ELR (cell line): Measurements from ENCODE around the gene S100A13.

Experiments used
- DNase-seq: peaks from one replicate; pipeline ENCODE4 v3.0.0-alpha.2; 2015; ENCODE audit warnings: low read depth

S100A13 gene

GRCh38 chr1:153626477-153626903 lies 815 bp downstream of the S100A13 start:
- no peak for DNase-seq

- DNase-seq = no peak
Observed at GRCh38 chr1:153624965-153625611, 2.2 kb downstream of the S100A13 start.

- no peak for DNase-seq
Observed at GRCh38 chr1:153623101-153623500, 4.2 kb downstream of the S100A13 start.

DNA sequence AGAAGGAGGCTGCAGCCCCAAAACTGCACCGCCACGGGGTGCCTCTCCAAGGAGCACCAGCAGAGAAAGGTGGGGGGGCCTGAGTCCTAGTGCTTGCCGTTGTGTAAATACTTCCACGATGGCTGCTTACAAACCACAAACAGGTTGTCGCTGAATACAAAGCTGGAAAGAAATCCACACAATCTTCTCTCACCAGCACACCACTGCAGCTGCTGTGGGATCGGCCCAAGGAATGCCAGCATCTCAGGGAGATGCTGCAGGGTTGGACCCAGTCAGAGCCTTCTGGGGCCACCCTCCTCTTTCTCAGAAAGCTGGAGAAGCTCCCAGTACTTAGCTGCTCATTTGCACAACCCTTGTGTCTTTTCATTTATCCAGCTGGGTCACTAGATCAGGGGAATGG lies 8.1 kb downstream of the S100A13 start:
- no peak for DNase-seq

DNA sequence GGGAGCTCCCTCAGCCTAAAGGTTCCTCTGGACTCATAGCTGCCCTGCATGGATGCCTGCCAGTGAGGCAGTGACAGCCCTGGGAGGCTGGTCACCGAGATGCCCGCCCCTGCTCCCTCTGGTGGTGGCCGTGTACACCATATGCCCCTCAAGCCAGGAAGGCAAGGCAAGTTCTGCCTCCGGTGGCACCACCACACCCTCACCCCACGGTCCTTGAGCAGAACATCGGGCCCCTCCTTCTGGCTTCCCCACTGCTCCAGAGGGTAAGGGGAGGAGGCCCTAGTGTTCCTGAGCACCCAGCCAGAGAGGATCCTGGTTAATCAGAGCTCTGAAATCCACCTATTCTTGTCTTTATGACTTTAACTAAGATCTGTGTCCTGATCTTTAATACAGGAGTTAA lies 9.6 kb downstream of the S100A13 start:
- peak; percentile 89 for DNase-seq

- DNase-seq = no peak
Observed at GRCh38 chr1:153616917-153617311, 10.4 kb downstream of the S100A13 start.

DNA sequence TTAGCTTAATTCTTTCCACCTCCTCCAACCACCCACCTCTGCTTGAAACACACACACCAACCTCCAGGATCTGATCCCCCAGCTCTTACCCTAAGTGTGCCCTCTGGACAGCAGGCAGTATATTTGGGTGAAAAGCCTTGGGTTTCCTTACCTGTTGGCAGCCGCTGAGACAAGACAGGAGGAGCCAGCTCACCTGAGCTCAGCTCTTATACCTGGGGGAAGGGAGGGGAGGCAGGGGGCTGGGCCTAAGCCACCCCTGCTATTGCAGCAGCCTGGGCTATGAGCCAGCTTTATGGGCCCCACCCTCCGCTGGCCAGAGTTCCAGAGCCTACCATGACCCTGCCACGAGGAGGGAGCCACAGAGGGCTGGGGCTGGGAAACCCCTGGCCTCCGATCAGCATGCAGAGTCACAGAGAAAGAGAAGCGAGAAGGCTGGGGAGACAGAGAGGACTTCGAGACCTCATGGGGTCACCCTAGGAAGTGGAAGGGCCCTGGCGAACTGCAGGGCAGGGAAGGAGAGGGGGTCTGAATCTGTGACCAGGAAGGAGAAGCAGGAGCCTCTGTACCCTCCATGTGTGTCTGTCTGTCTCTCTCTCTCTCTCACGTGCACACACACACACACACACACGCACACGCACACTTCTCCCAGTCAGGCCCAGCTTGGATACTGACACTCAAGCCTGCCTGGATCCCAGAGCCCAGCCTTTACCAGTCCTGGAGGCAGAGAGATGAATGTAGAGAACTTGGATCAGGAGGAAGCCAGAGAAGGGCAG lies 11.0 kb downstream of the S100A13 start, which contains the start of gene S100A14:
Gene S100A14 (minus strand): TSS at position 182 of the 773 bp plus-strand sequence. CDS start 467 bp downstream, outside the sequence.
- DNase-seq = no peak

DNA sequence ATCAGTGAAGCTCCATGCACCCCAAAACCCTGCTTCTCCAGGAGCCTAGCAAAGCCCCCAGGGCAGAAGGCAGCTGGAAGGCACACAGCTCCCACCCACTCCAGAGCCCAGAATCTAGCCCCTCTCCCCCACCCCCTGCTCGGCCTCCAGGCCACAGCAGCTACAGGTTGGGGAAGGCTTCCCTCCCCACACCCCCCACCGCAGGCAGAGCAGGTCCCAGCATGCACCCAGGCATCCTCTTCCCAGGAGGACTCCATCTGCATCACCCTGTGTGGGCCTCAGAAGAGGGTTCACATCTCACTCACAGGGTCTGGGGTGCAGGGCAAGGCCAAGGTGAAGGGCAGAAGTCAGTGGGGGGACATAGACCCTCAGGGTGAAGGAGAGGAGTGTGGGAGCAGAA lies 11.9 kb downstream of the S100A13 start:
- DNase-seq = no peak

DNA sequence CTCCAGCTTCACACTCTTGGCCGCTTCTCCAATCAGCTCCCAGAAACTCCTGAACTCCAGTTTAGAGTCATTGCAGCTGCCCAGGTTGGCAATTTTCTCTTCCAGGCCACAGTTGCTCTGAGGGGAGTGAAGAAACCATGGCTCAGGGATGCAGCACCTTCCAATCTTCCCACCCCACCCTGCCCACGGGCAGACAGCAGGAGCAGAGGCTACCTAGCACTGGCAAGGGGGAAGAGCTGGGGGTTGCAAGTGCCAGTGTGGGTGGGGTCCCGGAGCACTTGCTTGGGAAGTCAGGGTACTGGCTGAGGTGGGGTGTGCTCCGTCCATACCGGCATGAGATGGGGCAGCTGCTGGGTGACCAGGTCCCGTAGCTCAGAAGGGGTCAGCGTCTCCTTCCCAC lies 12.4 kb downstream of the S100A13 start:
- DNase-seq = no peak

DNA sequence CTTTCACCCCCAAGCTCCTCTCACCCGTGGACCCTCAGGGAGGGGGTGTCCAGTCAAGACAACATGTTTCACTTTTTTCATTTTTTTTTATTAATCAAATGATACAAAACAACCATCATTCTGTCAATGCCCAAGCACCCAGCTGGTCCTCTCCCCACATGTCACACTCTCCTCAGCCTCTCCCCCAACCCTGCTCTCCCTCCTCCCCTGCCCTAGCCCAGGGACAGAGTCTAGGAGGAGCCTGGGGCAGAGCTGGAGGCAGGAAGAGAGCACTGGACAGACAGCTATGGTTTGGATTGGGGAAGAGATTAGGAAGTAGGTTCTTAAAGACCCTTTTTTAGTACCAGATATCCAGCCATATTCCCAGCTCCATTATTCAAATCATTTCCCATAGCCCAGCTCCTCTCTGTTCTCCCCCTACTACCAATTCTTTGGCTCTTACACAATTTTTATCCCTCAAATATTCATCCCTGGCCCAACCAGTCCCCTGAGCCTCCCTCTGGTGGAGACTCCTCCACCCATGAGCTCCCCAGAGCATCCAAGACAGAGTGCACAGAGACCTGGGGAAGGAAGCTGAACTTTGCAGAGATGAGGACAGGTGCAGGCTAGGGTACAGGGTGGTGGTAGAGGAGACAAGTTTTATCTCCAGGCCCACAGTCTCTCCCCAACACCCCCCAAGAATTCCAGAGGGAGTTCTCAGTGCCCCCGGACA lies 13.0 kb downstream of the S100A13 start:
- no peak for DNase-seq

- no peak for DNase-seq
Observed at GRCh38 chr1:153613406-153613805, 13.9 kb downstream of the S100A13 start.

DNA sequence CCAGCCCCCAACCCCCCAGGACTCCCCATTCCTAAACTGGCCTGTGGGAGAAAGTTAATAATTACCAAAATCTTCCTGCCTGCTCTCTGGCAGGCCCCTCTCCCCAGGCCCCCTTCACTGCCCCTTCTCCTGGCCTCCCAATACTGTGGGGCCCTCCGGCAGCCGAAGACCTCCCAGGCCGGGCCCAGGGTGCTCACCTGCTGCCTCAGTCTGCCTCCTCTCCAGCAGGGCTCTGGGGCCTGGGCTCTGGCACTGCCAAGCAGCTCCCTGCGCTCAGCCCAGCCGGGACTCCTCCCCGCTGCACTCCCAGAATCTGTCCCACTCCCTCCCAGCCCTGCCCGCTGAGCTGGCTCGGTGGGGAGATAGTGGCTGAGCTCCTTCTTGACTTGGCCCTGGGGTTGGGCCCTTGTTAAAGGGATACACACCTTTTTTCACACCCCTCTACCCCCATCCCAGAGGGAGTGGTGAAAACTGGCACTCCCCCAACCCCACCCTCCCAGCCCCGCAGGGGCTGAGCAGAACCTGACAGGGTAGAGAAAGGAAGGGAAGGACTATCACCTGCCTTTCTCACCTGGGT lies 14.5 kb downstream of the S100A13 start, which contains the start of gene S100A16:
Gene S100A16 (minus strand): TSS at position 383 of the 577 bp plus-strand sequence. CDS start 4,986 bp downstream, outside the sequence.
- DNase-seq = peak; percentile 77

DNA sequence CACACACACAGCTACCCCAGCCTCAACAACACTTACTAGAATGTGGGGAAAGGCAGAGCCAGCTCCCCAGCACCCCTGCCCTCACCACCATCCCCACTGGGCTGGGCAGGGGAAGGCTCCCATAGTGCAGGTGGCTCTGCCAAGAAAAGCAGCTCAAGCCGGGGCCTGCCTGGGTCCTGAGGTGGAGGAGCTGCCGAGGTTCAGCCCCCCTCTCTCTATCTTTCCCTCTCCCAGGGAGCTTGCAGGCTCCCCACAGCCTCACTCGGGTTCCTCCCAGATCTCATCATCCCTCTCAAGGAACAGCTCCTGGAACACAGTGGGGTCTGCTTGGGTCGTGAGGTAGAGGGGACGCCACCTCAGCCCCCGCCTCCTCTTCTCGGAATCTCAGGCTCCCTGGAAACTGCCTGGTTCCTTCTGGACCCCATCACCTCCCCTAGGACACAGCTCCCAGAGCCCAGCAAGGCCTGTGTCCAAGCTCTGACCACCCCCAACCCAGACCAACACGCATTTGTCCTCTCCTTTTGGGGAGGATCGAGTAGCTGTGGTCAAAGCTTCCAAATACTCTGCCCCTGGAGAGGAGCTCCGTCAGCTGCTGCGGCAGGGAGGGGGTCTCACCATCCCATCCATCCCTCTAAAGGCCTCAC lies 15.1 kb downstream of the S100A13 start:
- peak; percentile 31 for DNase-seq

DNA sequence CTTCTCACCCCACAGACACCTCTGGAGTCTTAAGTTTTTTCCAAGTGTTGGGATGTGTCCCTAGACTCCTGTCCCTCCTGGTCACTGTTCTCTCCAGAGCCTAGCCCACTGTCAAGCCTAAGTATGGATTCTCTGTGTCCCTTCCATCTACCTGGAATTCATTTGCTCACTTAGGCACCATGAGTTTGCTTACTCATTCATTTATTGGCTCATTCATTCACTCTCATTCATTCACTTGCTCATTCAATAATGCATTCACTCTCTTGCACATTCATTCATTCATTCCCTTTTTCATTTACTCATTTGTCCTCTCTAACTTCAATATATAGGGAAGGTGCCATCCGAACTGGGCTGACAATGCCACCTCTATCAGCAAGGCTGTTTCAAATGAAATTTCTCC lies 15.9 kb downstream of the S100A13 start:
- peak; percentile 46 for DNase-seq

- DNase-seq = peak; percentile 71
Observed at GRCh38 chr1:153610811-153611301, 16.4 kb downstream of the S100A13 start.

DNA sequence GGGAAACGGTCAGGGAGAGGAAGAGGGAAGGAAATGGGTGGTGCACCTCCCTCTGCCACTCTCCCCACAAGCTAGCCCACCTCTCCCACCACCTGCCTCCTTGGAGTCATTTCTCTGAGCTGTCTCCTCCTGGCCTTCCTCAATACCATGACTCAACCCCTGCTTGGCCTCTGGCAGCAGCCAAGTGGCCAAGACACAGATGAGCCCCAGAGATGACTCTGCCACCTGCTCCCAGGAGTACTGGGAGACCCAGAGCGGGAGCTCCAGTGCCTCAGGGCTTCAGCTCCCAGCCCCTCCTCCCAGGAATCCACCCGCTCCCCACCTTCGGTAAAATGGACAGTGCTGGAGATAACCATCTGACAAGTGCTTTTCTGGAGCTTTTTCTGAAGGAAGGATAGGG lies 17.0 kb downstream of the S100A13 start:
- DNase-seq = peak; percentile 92

- DNase-seq = no peak
Observed at GRCh38 chr1:153609585-153609907, 17.8 kb downstream of the S100A13 start.

GRCh38 chr1:153608742-153609584 lies 18.3 kb downstream of the S100A13 start:
- peak; percentile 100 for DNase-seq

- DNase-seq = peak; percentile 27
Observed at GRCh38 chr1:153608089-153608682, 19.1 kb downstream of the S100A13 start.

DNA sequence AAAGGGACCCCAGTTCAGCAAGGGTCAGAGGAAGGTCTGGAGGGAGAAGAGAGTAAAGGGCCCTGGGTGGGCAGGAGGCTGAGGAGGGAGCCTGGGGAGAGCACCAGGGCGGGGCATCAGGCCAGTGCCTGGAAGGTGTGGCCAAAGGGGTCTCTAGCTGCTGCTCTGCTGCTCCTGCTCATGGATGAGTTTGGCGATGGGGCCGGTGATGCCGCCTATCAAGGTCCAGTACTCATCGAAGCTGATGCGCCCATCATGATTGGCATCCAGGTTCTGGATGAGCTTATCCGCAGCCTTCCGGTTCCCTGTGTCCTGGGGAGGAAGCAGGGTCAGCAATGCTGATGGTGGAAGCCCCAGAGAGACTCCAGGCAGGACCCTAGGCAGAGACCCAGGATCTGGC lies 19.9 kb downstream of the S100A13 start:
- DNase-seq = no peak
